Measurements from ENCODE around the gene CEP76. TPM values are rescaled to one million over a fixed set of nuclear protein-coding genes. Genes with fewer than 3 reads are reported as not detected.
"Not testable (repeated sequence)": the region's sequence is repeated elsewhere in the genome, so short reads cannot be mapped to it uniquely, and the experiment has no call there.

The CEP76 gene
- total RNA-seq, 1 experiment from 2014 or later: 31.3 TPM

GRCh38 chr18:12645751-12646203 is 56.7 kb downstream of the CEP76 start:
- no peak for DNase-seq (ENCODE audit: low spot score)

GRCh38 chr18:12645254-12645653 is 57.3 kb downstream of the CEP76 start:
- DNase-seq (ENCODE audit: low spot score): no peak

- DNase-seq (ENCODE audit: low spot score): not testable (repeated sequence)
Observed at GRCh38 chr18:12643756-12644155, 58.8 kb downstream of the CEP76 start.

- no peak for DNase-seq (ENCODE audit: low spot score)
Observed at GRCh38 chr18:12640881-12641200, 61.7 kb downstream of the CEP76 start.

GRCh38 chr18:12639990-12640880 is 62.3 kb downstream of the CEP76 start:
- peak; percentile 64 for DNase-seq (ENCODE audit: low spot score)

- no peak for DNase-seq (ENCODE audit: low spot score)
Observed at GRCh38 chr18:12638644-12639124, 63.8 kb downstream of the CEP76 start.

GRCh38 chr18:12637901-12638643 is 64.5 kb downstream of the CEP76 start:
- no peak for DNase-seq (ENCODE audit: low spot score)

GRCh38 chr18:12637393-12637792 is 65.1 kb downstream of the CEP76 start:
- no peak for DNase-seq (ENCODE audit: low spot score)

GRCh38 chr18:12631831-12632477 is 70.6 kb downstream of the CEP76 start:
- DNase-seq (ENCODE audit: low spot score): no peak

- no peak for DNase-seq (ENCODE audit: low spot score)
Observed at GRCh38 chr18:12630136-12630535, 72.4 kb downstream of the CEP76 start.

- DNase-seq (ENCODE audit: low spot score): no peak
Observed at GRCh38 chr18:12628706-12629702, 73.5 kb downstream of the CEP76 start.

- not testable (repeated sequence) for DNase-seq (ENCODE audit: low spot score)
Observed at GRCh38 chr18:12627199-12627598, 75.3 kb downstream of the CEP76 start.

GRCh38 chr18:12625241-12625640 is 77.3 kb downstream of the CEP76 start:
- no peak for DNase-seq (ENCODE audit: low spot score)

Other genes starting within 250 kb of the CEP76 start
- gene SPIRE1, start 44.6 kb downstream of the CEP76 start, total RNA-seq (2014; rRNA removed; shearing (Covaris generic)): 2.5 and 3.2 TPM in 2 replicates
- gene PSMG2, start 319 bp upstream of the CEP76 start, total RNA-seq (2014; rRNA removed; shearing (Covaris generic)): 55.7 and 84.8 TPM in 2 replicates
- gene PTPN2, start 181.5 kb upstream of the CEP76 start, total RNA-seq (2014; rRNA removed; shearing (Covaris generic)): 22.1 and 27.7 TPM in 2 replicates
- gene SEH1L, start 245.3 kb upstream of the CEP76 start, total RNA-seq (2014; rRNA removed; shearing (Covaris generic)): 62.5 and 79.2 TPM in 2 replicates

Measured in HT-29 (cell line).